Vagina (tissue), 2 donors: ENCODE results near the gene STX16.

Source experiments
- POLR2A ChIP-seq, 2 donors: fragments of 450-650 bp; IDR thresholded peaks; one replicate each; pipeline ENCODE4 v1.6.1; 2017; ENCODE audit warnings: antibody characterized with exemption in 2 of 2, mild to moderate bottlenecking in 2 of 2, moderate library complexity in 2 of 2
- TF ChIP-seq, protein P1 (sequence below), 3 experiments: fragments of 450-650 bp in 2 of 3; fragments of 200-600 bp in 1 of 3; sonication (generic) in 1 of 3; IDR thresholded peaks; one replicate each; pipeline ENCODE4 v1.5.1; 2017 to 2019; ENCODE audit warnings: antibody characterized with exemption in 3 of 3, mild to moderate bottlenecking in 2 of 3, moderate library complexity in 2 of 3

GRCh38 chr20:58716476-58717277, 65.6 kb downstream of the STX16 start:
- TF ChIP-seq, protein P1, sequence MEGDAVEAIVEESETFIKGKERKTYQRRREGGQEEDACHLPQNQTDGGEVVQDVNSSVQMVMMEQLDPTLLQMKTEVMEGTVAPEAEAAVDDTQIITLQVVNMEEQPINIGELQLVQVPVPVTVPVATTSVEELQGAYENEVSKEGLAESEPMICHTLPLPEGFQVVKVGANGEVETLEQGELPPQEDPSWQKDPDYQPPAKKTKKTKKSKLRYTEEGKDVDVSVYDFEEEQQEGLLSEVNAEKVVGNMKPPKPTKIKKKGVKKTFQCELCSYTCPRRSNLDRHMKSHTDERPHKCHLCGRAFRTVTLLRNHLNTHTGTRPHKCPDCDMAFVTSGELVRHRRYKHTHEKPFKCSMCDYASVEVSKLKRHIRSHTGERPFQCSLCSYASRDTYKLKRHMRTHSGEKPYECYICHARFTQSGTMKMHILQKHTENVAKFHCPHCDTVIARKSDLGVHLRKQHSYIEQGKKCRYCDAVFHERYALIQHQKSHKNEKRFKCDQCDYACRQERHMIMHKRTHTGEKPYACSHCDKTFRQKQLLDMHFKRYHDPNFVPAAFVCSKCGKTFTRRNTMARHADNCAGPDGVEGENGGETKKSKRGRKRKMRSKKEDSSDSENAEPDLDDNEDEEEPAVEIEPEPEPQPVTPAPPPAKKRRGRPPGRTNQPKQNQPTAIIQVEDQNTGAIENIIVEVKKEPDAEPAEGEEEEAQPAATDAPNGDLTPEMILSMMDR (IDR thresholded peaks at IDR 0.05), result no peak
- no peak for TF ChIP-seq POLR2A (IDR thresholded peaks at IDR 0.05)
